ENCODE data around the gene PTPRN2.
"Not testable (repeated sequence)": the region's sequence is repeated elsewhere in the genome, so short reads cannot be mapped to it uniquely, and the experiment has no call there.

The PTPRN2 gene

DNA sequence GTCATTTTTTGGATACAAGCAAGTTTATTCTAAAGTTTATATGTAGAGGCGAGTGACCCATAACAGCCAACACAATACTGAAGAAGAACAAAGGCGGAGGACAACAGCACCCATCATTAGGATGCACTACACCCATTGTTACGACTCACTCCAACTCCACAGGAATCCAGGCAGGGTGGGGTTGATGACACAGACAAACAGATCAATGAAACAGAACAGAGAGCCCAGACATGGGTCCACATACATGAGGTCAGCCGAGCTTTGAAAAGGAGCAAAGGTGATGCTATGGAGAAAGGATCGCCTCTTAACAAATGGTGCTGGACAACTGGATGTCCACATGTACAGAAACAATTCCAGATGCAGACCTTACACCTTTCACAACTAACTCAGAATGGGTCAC is 426.4 kb downstream of the PTPRN2 start:
- no peak overlapping the region for H3K4me3 ChIP-seq (ENCODE audit: low read depth, low read length)

DNA sequence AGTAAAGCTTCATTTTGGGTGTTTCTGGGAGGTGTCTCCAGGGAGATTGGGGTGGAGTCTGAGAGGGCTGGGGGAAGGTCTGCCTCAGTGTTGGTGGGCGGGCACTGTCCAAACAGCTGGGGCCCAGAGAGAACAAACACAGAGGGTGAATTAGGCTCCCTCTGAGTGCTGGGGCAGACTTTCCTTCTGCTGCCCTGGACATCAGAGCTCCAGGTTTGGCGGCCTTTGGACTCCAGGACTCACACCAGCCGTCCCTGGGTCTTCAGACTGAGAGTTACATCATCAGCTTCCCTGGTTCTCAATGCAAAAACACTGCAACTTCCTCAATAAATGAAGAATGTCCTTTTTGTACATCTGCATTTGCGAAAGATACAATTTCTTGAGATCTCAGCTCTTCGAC is 427.4 kb downstream of the PTPRN2 start:
- no peak overlapping the region for H3K4me3 ChIP-seq (ENCODE audit: low read depth, low read length)

- no peak overlapping the region for H3K4me3 ChIP-seq (ENCODE audit: low read depth, low read length)
Observed at GRCh38 chr7:158157460-158157859, 430.2 kb downstream of the PTPRN2 start.

- H3K4me3 ChIP-seq (ENCODE audit: low read depth, low read length), result not testable (repeated sequence)
Observed at GRCh38 chr7:158151273-158151672, 436.4 kb downstream of the PTPRN2 start.

- H3K4me3 ChIP-seq (ENCODE audit: low read depth, low read length), result no peak overlapping the region
Observed at GRCh38 chr7:158150234-158150633, 437.4 kb downstream of the PTPRN2 start.

DNA sequence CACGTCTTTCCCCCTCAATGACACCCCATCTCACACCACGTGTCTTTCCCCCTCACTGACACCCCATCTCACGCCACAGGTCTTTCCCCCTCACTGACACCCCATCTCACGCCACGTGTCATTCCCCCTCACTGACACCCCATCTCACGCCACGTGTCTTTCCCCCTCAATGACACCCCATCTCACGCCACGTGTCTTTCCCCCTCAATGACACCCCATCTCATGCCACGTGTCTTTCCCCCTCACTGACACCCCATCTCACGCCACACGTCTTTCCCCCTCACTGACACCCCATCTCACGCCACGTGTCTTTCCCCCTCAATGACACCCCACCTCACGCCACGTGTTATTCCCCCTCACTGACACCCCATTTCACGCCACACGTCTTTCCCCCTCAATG is 440.2 kb downstream of the PTPRN2 start:
- not testable (repeated sequence) for H3K4me3 ChIP-seq (ENCODE audit: low read depth, low read length)

- H3K4me3 ChIP-seq (ENCODE audit: low read depth, low read length), result no peak overlapping the region
Observed at GRCh38 chr7:158145370-158145769, 442.3 kb downstream of the PTPRN2 start.

DNA sequence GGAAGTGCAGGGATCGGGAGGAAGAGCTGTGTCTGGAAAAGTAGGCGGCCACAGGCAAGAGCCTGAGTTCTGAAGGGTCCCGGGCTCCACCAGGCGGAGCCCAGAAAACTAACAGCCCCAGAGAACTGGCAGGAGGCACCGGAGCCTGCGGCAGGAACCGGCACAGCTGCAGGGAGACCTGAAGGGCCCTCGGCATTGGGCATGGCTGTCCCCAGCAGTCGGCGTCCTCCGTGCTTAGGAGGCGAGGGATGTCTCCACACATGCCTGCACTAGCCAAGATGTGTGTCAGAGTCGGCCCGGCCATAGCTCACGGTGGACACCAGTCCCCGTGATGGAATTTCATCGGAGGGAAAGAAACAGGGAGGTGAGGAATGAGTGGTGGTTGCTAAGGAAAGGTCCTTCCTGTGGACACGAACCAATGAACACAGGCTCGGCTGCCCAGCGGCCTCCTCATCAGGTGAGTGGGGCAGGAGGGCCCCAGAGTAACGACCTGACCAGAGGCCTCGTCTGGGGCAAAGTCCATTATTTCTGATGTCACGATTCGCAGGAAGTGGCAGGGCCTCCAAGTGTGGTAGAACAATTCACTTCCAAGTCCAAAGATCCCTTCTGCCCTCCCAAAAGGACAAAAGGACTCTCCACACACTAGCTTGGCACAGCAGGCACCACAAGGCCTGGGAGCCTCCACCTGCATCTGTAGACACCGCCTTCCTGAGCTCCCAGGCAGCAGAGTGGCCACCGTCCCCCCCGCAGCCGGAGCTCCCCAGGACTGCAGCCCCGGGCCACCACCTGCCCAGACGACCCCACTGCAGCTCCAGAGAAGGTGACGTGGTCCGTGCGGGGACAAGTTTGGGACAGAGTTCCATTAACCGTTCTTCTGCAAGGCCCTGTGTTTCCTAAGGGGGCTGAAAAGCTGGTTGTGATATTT is 444.2 kb downstream of the PTPRN2 start:
- H3K4me3 ChIP-seq (ENCODE audit: low read depth, low read length), result no peak overlapping the region

- no peak overlapping the region for H3K4me3 ChIP-seq (ENCODE audit: low read depth, low read length)
Observed at GRCh38 chr7:158142657-158143056, 445.0 kb downstream of the PTPRN2 start.

DNA sequence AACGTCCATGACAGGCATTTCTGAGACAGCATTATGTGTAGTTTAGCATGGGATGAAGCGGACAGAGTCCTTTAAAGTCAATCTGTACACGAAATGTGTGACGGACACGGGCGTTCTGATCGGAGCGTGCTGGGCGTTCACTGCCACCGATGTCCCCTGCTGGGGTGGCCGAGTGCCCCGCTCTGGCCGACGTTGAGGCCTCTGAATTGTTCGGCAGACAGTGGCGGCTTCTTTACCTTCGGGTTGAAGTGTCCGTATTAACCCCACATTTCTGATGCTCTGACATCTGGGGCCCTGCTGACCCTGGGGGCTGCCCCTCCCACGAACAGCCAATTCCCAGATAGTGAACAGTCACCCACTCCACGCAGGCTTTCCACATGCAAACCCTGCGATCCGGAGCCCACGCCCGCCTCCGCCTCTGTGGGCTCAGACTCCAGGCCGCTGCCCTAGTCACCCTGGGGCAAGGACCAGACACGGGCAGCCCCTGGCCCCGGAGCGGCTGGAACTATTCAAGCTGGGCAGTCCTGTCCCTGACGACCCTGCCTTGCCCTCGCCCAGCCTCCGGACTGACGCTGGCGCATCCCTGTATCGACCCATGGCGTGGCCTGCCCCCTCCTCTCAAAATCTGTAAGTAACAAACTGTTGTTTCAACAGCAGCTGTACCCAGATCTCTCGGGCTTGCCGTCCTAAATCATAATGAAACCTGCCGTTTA is 445.7 kb downstream of the PTPRN2 start:
- no peak overlapping the region for H3K4me3 ChIP-seq (ENCODE audit: low read depth, low read length)

GRCh38 chr7:158141221-158141582 is 446.4 kb downstream of the PTPRN2 start:
- no peak overlapping the region for H3K4me3 ChIP-seq (ENCODE audit: low read depth, low read length)

- H3K4me3 ChIP-seq (ENCODE audit: low read depth, low read length), result no peak overlapping the region
Observed at GRCh38 chr7:158140538-158141220, 446.9 kb downstream of the PTPRN2 start.

- no peak overlapping the region for H3K4me3 ChIP-seq (ENCODE audit: low read depth, low read length)
Observed at GRCh38 chr7:158139499-158139898, 448.1 kb downstream of the PTPRN2 start.

GRCh38 chr7:158138329-158138597 is 449.4 kb downstream of the PTPRN2 start:
- no peak overlapping the region for H3K4me3 ChIP-seq (ENCODE audit: low read depth, low read length)

GRCh38 chr7:158137516-158138328 is 449.9 kb downstream of the PTPRN2 start:
- H3K4me3 ChIP-seq (ENCODE audit: low read depth, low read length), result no peak overlapping the region

DNA sequence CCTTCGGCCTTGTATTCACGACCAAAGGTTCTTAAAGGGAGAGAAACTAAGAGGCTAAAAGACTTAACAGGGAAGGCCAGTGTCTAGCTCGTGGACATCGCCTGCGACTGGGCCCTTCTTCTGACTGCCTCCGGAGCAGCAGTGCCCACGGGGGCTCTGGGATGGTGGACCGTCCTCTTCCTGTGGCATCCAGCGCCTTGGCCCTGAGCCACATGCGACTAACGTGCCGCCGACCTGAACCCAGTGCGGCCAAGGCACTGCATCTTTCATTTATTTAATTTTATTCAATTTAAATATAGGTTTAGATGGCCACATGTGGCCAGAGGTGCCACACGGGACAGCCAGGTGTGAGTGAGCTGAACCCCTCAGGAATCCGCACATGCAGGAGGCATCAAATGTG is 451.7 kb downstream of the PTPRN2 start:
- H3K4me3 ChIP-seq (ENCODE audit: low read depth, low read length), result no peak overlapping the region

GRCh38 chr7:158134824-158135223 is 452.8 kb downstream of the PTPRN2 start:
- no peak overlapping the region for H3K4me3 ChIP-seq (ENCODE audit: low read depth, low read length)

DNA sequence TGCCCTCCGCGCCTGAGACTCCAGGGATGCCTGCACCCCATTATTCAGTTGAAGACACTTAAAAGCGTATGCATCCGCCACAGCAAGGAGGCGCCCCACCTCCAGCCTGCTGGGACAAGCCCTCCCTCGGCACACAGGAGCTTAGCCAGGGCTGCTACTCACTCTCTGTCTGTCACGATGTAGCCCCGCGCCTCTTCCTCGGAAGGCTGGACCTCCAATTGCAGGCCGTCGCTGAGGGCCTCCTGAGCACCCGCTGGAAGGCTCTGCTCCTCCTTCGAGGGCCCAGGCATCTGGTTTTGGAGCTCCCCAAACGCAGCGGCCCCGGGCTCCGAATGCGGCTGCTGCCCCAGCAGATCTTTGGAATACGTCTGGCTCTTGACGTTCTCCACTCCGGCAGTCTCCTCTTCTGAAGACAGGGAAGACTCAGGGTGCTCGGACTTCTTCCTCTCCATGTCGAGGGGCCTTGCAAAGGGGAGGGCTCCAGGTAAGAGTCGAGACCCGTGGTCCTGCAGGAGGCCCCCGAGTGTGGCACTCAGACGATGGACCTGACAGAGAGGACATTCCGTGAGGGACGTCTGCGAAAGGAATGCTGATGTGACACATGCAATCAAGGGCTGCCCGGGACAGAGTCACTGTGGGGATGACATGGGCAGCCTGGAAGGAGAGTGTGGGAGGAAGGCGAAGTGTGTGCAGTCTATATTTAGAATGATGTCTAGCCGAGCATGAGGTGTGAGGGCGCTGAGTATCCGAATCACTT is 453.9 kb downstream of the PTPRN2 start:
- no peak overlapping the region for H3K4me3 ChIP-seq (ENCODE audit: low read depth, low read length)

- no peak overlapping the region for H3K4me3 ChIP-seq (ENCODE audit: low read depth, low read length)
Observed at GRCh38 chr7:158133057-158133456, 454.6 kb downstream of the PTPRN2 start.

DNA sequence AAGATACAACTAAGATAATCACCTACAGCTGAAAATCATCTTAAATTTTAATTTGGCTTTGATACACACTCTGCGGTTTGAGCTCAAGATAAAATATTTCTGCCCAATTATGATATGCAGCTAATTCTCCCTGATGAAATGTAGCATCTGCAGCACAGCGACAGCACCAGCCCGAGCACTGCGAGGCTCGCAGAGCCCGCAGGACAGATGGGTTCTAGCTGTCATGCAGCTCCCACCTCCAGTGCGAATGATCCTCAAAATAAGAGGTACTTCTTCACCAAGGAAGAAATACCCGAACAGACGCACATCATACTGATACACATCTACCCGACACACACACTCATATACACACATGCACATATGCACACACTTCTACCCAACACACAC is 457.6 kb downstream of the PTPRN2 start:
- H3K4me3 ChIP-seq (ENCODE audit: low read depth, low read length), result no peak overlapping the region

Measured in iPS-11a (cell line).